ENCODE data around the gene PANX2. TPM values are rescaled to one million over a fixed set of nuclear protein-coding genes. Genes with fewer than 3 reads are reported as not detected.

Gene PANX2
- total and polyA plus RNA-seq, 2 experiments from 2014 or later = 0.44 to 2.1 TPM

DNA sequence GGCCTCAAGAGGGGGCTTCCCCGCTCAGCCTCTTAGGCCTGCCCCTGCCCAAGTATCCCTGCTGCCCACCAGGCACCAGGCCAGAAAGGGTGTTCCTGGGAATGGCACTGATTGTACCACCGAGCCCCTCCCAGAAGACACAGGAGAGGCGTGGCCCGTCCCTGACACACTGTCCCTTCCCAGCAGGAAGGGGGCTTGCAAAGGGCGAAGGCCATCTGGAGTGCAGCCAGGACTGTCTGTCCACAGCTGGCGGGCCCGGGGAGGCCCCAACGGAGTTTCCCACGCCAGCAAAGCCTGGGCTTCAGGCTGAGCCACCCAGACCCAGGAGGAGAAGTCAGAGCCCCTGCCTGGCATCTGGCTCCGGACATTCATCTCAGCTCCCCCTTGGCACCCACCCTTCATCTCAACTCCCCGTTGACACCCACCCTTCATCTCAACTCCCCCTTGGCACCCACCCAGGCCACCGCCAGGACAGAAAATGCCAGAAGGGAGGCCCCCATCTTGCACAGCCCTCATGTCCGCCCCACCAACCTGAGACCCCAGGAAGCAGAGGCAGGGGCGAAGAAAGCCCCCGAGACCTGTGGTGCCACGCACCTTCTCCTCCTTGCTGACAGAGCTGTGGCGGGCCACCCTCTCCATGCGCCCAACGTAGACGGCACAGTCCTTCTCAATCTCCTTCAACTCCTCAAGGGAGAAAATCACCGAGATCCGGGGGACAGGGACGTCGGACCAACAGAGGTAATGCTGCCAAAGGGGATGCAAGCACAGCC, 54.9 kb downstream of the PANX2 start:
- Histone ChIP-seq H3K27me3 (no peaks in the 10 kb centered on the region), H3K9me3 (ENCODE audit: low read depth) (no peaks in the 10 kb centered on the region), H3K9me2 (replicated peaks; ENCODE audit: insufficient read depth) (no peaks in the 10 kb centered on the region), H3K27ac (no peak overlapping the region), H3K4me2 (no peak overlapping the region), H2AFZ (no peak overlapping the region), H3K4me3 (no peak overlapping the region), H3K79me2 (no peaks in the 10 kb centered on the region), H3K4me1 (ENCODE audit: insufficient read depth) (no peaks in the 10 kb centered on the region), H4K20me1 (ENCODE audit: insufficient read depth, poor library complexity, severe bottlenecking) (no peaks in the 10 kb centered on the region), H3K36me3 (replicated peaks; ENCODE audit: insufficient read depth, low read depth) (no peaks in the 10 kb centered on the region)
- TF ChIP-seq, protein P1, sequence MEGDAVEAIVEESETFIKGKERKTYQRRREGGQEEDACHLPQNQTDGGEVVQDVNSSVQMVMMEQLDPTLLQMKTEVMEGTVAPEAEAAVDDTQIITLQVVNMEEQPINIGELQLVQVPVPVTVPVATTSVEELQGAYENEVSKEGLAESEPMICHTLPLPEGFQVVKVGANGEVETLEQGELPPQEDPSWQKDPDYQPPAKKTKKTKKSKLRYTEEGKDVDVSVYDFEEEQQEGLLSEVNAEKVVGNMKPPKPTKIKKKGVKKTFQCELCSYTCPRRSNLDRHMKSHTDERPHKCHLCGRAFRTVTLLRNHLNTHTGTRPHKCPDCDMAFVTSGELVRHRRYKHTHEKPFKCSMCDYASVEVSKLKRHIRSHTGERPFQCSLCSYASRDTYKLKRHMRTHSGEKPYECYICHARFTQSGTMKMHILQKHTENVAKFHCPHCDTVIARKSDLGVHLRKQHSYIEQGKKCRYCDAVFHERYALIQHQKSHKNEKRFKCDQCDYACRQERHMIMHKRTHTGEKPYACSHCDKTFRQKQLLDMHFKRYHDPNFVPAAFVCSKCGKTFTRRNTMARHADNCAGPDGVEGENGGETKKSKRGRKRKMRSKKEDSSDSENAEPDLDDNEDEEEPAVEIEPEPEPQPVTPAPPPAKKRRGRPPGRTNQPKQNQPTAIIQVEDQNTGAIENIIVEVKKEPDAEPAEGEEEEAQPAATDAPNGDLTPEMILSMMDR (IDR thresholded peaks at IDR 0.05; ENCODE audit: poor library complexity) = no peak
- TF ChIP-seq EZH2 (IDR thresholded peaks at IDR 0.05; ENCODE audit: borderline replicate concordance) = no peak
- no peak for TF ChIP-seq EZH2phosphoT487 (IDR thresholded peaks at IDR 0.05; ENCODE audit: low read depth, severe bottlenecking, unreplicated experiment)
- no peak for DNase-seq (ENCODE audit: low spot score)
- 94% methylated on average over 20 of the region's 24 CpGs for WGBS (ENCODE audit: low lambda C conversion rate, missing lambda C conversion rate)

DNA sequence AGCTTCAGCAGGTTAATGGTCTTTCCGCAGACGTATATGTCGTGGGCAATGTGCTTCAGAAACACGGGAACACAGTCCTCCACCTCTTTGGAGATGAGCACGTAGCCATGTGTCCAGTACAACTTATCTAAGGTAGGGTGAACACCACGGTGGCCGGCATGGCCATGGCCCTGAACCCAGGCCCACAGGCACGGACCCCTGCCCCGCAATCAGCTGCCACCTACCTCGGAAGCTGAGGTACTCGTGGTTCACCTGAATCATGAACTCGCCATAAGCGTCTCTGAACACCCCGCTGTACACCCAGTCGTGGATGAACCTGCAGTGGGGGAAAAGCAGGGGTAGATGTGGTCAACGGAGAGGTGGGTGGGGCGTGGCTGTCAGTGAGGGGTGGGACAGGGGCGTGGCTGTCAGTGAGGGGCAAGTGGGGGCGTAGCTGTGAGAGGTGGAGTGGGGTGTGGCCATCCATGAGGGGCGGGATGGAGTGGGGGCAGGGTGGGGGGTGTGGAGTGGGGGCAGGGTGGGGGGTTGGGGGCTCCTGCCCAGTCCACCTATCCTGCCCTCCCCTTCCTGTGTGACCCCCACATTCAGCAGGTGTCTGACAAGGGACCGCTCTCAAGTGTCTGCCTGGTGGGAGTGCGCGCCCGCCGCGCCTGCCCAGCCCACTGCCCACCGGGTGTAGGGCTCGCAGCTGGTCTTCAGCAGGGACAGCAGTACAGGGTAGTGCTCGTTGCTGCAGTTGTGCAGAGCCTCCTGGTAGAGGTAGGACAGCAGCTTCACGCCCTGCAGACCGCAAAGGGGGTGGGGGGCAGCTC, 55.7 kb downstream of the PANX2 start:
- Histone ChIP-seq H4K20me1 (ENCODE audit: insufficient read depth, poor library complexity, severe bottlenecking) (no peaks in the 10 kb centered on the region), H3K4me1 (ENCODE audit: insufficient read depth) (no peaks in the 10 kb centered on the region), H3K4me3 (no peak overlapping the region), H3K9me3 (ENCODE audit: low read depth) (no peaks in the 10 kb centered on the region), H3K79me2 (no peaks in the 10 kb centered on the region), H3K4me2 (no peak overlapping the region), H3K36me3 (replicated peaks; ENCODE audit: insufficient read depth, low read depth) (no peaks in the 10 kb centered on the region), H2AFZ (no peak overlapping the region), H3K9me2 (replicated peaks; ENCODE audit: insufficient read depth) (no peaks in the 10 kb centered on the region), H3K27ac (no peak overlapping the region), H3K27me3 (no peaks in the 10 kb centered on the region)
- DNase-seq (ENCODE audit: low spot score) = no peak
- whole genome bisulfite sequencing (ENCODE audit: low lambda C conversion rate, missing lambda C conversion rate) = 96% methylated on average over 27 of the region's 31 CpGs
- TF ChIP-seq, protein P1 (IDR thresholded peaks at IDR 0.05; ENCODE audit: poor library complexity) = no peak

DNA sequence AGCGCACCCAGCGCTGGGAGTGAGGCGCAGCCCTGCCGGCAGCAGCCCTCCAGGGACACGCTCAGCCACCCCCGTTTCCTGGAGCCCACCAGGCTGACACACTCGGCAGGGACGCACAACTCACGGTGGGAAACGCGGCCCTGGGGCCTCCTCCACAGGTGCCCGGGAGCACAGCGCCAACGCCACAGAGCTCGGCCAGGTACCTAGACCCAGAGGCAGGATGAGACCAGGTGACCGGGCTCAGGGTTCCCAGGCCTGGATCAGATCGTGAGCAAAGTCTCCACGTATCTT, 56.3 kb downstream of the PANX2 start:
- Histone ChIP-seq H3K4me1 (ENCODE audit: insufficient read depth) (no peaks in the 10 kb centered on the region), H3K79me2 (no peaks in the 10 kb centered on the region), H3K27ac (no peak overlapping the region), H2AFZ (no peak overlapping the region), H3K9me3 (ENCODE audit: low read depth) (no peaks in the 10 kb centered on the region), H3K27me3 (no peaks in the 10 kb centered on the region), H3K9me2 (replicated peaks; ENCODE audit: insufficient read depth) (no peaks in the 10 kb centered on the region), H3K36me3 (replicated peaks; ENCODE audit: insufficient read depth, low read depth) (no peaks in the 10 kb centered on the region), H3K4me2 (no peak overlapping the region), H3K4me3 (no peak overlapping the region), H4K20me1 (ENCODE audit: insufficient read depth, poor library complexity, severe bottlenecking) (no peaks in the 10 kb centered on the region)
- TF ChIP-seq EZH2 (IDR thresholded peaks at IDR 0.05; ENCODE audit: borderline replicate concordance) (no peak), EZH2phosphoT487 (IDR thresholded peaks at IDR 0.05; ENCODE audit: low read depth, severe bottlenecking, unreplicated experiment) (no peak)
- TF ChIP-seq, protein P1 (IDR thresholded peaks at IDR 0.05; ENCODE audit: poor library complexity) = no peak
- WGBS (ENCODE audit: low lambda C conversion rate, missing lambda C conversion rate) = 94% methylated on average over 14 of the region's 18 CpGs
- DNase-seq (ENCODE audit: low spot score) = no peak
